Stomach (tissue), 9 donors: Measurements from ENCODE around the gene KCND2. TPM values are rescaled to one million over a fixed set of nuclear protein-coding genes. Genes with fewer than 3 reads are reported as not detected.
A peak's percentile ranks its signal among the peaks of the same experiment; 100 is the strongest.

Source experiments
- DNase-seq, 2 donors: peaks; one replicate each; pipeline versions ENCODE4 v3.0.0 to v3.0.0-alpha.2; 2013 to 2019
- H3K27ac ChIP-seq, 5 donors: fragments of 200-600 bp in 4 of 5; sonication (generic) in 4 of 5; one replicate each; pipeline ENCODE4 v1.5.1; 2013 to 2019; ENCODE audit warnings: mild to moderate bottlenecking in 1 of 5, moderate library complexity in 1 of 5
- H3K27me3 ChIP-seq, 3 donors: fragments of 200-600 bp; sonication (generic); one replicate each; pipeline ENCODE4 v1.5.1; 2017 to 2019; ENCODE audit warnings: mixed run types in 1 of 3
- H3K36me3 ChIP-seq, 4 donors: fragments of 200-600 bp; sonication (generic); 1 replicate in 3 of 4; 2 replicates in 1 of 4; pipeline ENCODE4 v1.5.1; 2016 to 2019
- H3K4me1 ChIP-seq, 4 donors: fragments of 200-600 bp; sonication (generic); one replicate each; pipeline ENCODE4 v1.5.1; 2016 to 2019
- H3K4me3 ChIP-seq, 4 donors: fragments of 200-600 bp; sonication (generic) in 3 of 4; one replicate each; pipeline ENCODE4 v1.5.1; 2016 to 2019; ENCODE audit warnings: mild to moderate bottlenecking in 1 of 4
- H3K9me3 ChIP-seq, 4 donors: fragments of 200-600 bp; sonication (generic); one replicate each; pipeline ENCODE4 v1.5.1; 2016 to 2019
- CTCF ChIP-seq, 7 experiments: fragments of 450-650 bp in 4 of 7; fragments of 200-600 bp in 3 of 7; sonication (generic) in 3 of 7; IDR thresholded peaks; one replicate each; pipeline ENCODE4 v1.5.1; 2016 to 2019; ENCODE audit warnings: antibody characterized with exemption in 7 of 7, control low read depth in 2 of 7, mild to moderate bottlenecking in 1 of 7
- EP300 ChIP-seq: sonication (generic); formaldehyde crosslinking; IDR thresholded peaks from one replicate; pipeline ENCODE4 v1.6.1; 2017; ENCODE audit warnings: antibody characterized with exemption
- POLR2A ChIP-seq, 4 donors: fragments of 450-650 bp; IDR thresholded peaks; one replicate each; pipeline ENCODE4 v1.6.1; 2016; ENCODE audit warnings: antibody characterized with exemption in 4 of 4, control low read depth in 2 of 4, mild to moderate bottlenecking in 1 of 4, moderate library complexity in 1 of 4
- POLR2AphosphoS5 ChIP-seq, 3 donors: sonication (generic); formaldehyde crosslinking; IDR thresholded peaks; one replicate each; pipeline ENCODE4 v1.6.1; 2016; ENCODE audit warnings: antibody characterized with exemption in 3 of 3
- WGBS, 5 donors: extraction: QIAGEN DNeasy Blood & Tissue Kit in 3 of 5; methylation state at CpG; one replicate each; pipeline versions ENCODE4 v1.1.5 to v1.1.7; 2013 to 2018; 5-methylcytosine and 5-hydroxymethylcytosine counted together
- intact Hi-C: fragments of 100-400 bp; cut with DNase I; formaldehyde crosslinking; loops from one replicate; pipeline ENCODE4 v1.15.1; 2023; ENCODE audit warnings: low total_unique reads
- polyA plus RNA-seq, 3 donors: library from polyadenylated mRNA; stranded (reverse); fragments of 200-250 nt; gene quantifications; one replicate each; pipeline ENCODE4 v1.2.3, GENCODE V29; 2013
- total RNA-seq, 5 donors: library from RNA; depleted of rRNA; stranded (reverse); fragments of >200 nt; gene quantifications; one replicate each; pipeline versions ENCODE4 v1.1.0 to v1.2.3, GENCODE V29; 2014 to 2016
- donor health status: healthy with polysubstance abuse.
- donor health status: Bipolar disorder and iron deficiency.
- donor health status: healthy.

Gene KCND2
- total and polyA plus RNA-seq, 8 donors, result 0.06 to 1.3 (median 0.31) TPM; not detected in 5

- Histone ChIP-seq H3K9me3 (no peaks in the 10 kb centered on the region), H3K27ac (no peak overlapping the region), H3K27me3 (no peaks in the 10 kb centered on the region), H3K36me3 (no peaks in the 10 kb centered on the region), H3K4me3 (no peak overlapping the region), H3K4me1 (no peaks in the 10 kb centered on the region)
- no peak for DNase-seq
- intact Hi-C loops, result no loop called here
- TF ChIP-seq POLR2A (IDR thresholded peaks at IDR 0.05), result no peak
- no peak for TF ChIP-seq POLR2AphosphoS5 (IDR thresholded peaks at IDR 0.05)
- no peak for TF ChIP-seq EP300
- TF ChIP-seq CTCF (IDR thresholded peaks at IDR 0.05), result no peak
- WGBS, 5 donors, result 78 to 92% (median 86%) methylated on average over 2 of the region's 2 CpGs
Observed at GRCh38 chr7:120332433-120332832, 59.5 kb downstream of the KCND2 start.

GRCh38 chr7:120334475-120334874 is 61.5 kb downstream of the KCND2 start:
- H3K4me1 ChIP-seq, result no peaks in the 10 kb centered on the region
- H3K27me3 ChIP-seq, result no peaks in the 10 kb centered on the region
- TF ChIP-seq POLR2A (IDR thresholded peaks at IDR 0.05) (no peak), POLR2AphosphoS5 (IDR thresholded peaks at IDR 0.05) (no peak), EP300 (no peak), CTCF (IDR thresholded peaks at IDR 0.05) (no peak)
- no peak for DNase-seq
- WGBS, 5 donors, result 62 to 82% (median 78%) methylated on average over 1 of the region's 1 CpG
- intact Hi-C loops, result no loop called here
- no peak overlapping the region for H3K4me3 ChIP-seq
- H3K36me3 ChIP-seq, result no peaks in the 10 kb centered on the region
- no peak overlapping the region for H3K27ac ChIP-seq
- H3K9me3 ChIP-seq, result no peaks in the 10 kb centered on the region

- H3K27ac ChIP-seq, result no peak overlapping the region
- peak in 1 of 2 donors; percentile 17 for DNase-seq
- H3K9me3 ChIP-seq, result no peaks in the 10 kb centered on the region
- TF ChIP-seq CTCF (IDR thresholded peaks at IDR 0.05) (no peak), EP300 (no peak), POLR2A (IDR thresholded peaks at IDR 0.05) (no peak), POLR2AphosphoS5 (IDR thresholded peaks at IDR 0.05) (no peak)
- no peaks in the 10 kb centered on the region for H3K4me1 ChIP-seq
- no peaks in the 10 kb centered on the region for H3K27me3 ChIP-seq
- 38 to 53% (median 42%) methylated on average over 1 of the region's 1 CpG for WGBS, 5 donors
- H3K36me3 ChIP-seq, result no peaks in the 10 kb centered on the region
- intact Hi-C loops, result no loop called here
- H3K4me3 ChIP-seq, result no peak overlapping the region
Observed at GRCh38 chr7:120337308-120337907, 64.4 kb downstream of the KCND2 start.

- Histone ChIP-seq H3K27me3 (no peaks in the 10 kb centered on the region), H3K4me1 (no peaks in the 10 kb centered on the region), H3K27ac (no peak overlapping the region), H3K9me3 (no peaks in the 10 kb centered on the region), H3K36me3 (no peaks in the 10 kb centered on the region), H3K4me3 (no peak overlapping the region)
- intact Hi-C loops, result no loop called here
- DNase-seq, result no peak
- WGBS, 5 donors, result 75 to 84% (median 81%) methylated on average over 5 of the region's 5 CpGs
- TF ChIP-seq CTCF (IDR thresholded peaks at IDR 0.05) (no peak), POLR2A (IDR thresholded peaks at IDR 0.05) (no peak), POLR2AphosphoS5 (IDR thresholded peaks at IDR 0.05) (no peak), EP300 (no peak)
Observed at GRCh38 chr7:120344276-120344675, 71.3 kb downstream of the KCND2 start.
